Measurements from ENCODE around the gene RBMS1. TPM values are rescaled to one million over a fixed set of nuclear protein-coding genes. Genes with fewer than 3 reads are reported as not detected.

The RBMS1 gene
- total RNA-seq, 2 donors from 2014 or later: 18.8 to 22.8 TPM

DNA sequence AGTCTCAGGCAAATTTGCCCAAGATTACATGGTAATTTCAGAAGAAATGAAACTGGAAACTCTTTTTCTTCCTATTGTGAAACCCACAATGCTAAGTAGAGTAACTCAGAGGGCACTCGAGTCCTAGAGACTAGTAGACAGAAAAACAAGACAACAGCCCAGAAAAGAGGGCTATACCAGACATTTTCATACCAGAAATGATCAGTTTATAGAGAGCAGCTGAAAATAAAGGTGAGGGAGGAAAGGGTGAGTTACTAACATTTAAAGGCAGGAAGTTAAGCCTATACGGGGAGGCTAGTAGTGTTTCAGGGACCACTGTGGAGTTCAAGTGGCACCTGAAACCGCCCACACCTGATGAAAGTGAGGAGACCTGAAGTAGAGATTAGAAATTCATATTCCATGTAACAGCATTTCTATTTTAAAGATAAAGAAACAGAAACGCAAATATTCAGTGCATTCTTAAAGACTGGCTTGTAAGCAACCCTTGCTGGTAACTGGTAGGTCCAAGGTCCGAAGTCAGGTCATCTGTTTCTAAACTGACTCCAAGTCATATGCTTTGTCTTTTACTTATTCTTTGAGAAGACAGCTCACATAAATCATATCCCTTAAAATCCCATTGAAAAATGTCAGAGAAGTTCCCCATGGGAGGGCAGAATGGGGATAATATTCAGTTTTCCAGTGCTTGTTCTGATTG lies 148.4 kb downstream of the RBMS1 start:
- Histone ChIP-seq H3K27ac (no peak overlapping the region), H3K4me1 (replicated peaks) (no peaks in the 10 kb centered on the region), H3K9me3 (no peaks in the 10 kb centered on the region), H3K36me3 (no peaks in the 10 kb centered on the region), H3K27me3 (replicated peaks; ENCODE audit: insufficient read depth) (no peaks in the 10 kb centered on the region), H3K4me3 (no peak overlapping the region)
- intact Hi-C loops (cut with DNase I): no loop called here
- TF ChIP-seq CTCF (IDR thresholded peaks at IDR 0.05) (no peak), POLR2A (IDR thresholded peaks at IDR 0.05) (no peak), POLR2AphosphoS5 (IDR thresholded peaks at IDR 0.05) (no peak)
- 92% methylated on average over 5 of the region's 5 CpGs for WGBS
- DNase-seq (ENCODE audit: low spot score): no peak

GRCh38 chr2:160343404-160343803 lies 150.2 kb downstream of the RBMS1 start:
- no peaks in the 10 kb centered on the region for H3K9me3 ChIP-seq
- no peak overlapping the region for H3K4me3 ChIP-seq
- no peak for DNase-seq (ENCODE audit: low spot score)
- 84% methylated on average over 2 of the region's 2 CpGs for WGBS
- TF ChIP-seq CTCF (IDR thresholded peaks at IDR 0.05) (no peak), POLR2A (IDR thresholded peaks at IDR 0.05) (no peak), POLR2AphosphoS5 (IDR thresholded peaks at IDR 0.05) (no peak)
- no peak overlapping the region for H3K27ac ChIP-seq
- intact Hi-C loops (cut with DNase I): no loop called here
- no peaks in the 10 kb centered on the region for H3K27me3 ChIP-seq (replicated peaks; ENCODE audit: insufficient read depth)
- no peaks in the 10 kb centered on the region for H3K4me1 ChIP-seq (replicated peaks)
- no peaks in the 10 kb centered on the region for H3K36me3 ChIP-seq

DNA sequence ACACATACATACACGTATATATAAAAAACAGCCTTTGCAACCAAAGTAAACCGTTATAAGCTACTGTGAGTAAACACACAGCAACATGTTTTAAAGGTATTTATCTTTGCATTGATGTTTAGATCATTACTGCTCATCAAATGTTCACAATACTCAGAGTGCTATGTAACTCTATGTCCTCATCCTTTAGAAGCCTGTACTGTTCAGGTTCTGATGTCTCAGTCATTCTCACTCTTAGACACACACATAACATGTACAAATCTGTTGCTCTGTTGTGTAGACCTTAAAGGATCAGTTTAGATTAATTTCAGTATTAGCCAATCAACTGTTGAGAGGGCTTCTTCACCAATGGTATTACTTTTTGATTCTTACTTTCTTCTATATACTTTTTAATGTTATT lies 153.9 kb downstream of the RBMS1 start:
- Histone ChIP-seq H3K4me1 (replicated peaks) (no peaks in the 10 kb centered on the region), H3K27ac (no peak overlapping the region), H3K27me3 (replicated peaks; ENCODE audit: insufficient read depth) (no peaks in the 10 kb centered on the region), H3K4me3 (no peak overlapping the region), H3K9me3 (no peaks in the 10 kb centered on the region), H3K36me3 (no peaks in the 10 kb centered on the region)
- no peak for DNase-seq (ENCODE audit: low spot score)
- 77% methylated on average over 2 of the region's 2 CpGs for WGBS
- intact Hi-C loops (cut with DNase I): loop anchor here (10.0 kb wide), 1 partner anchor 155 kb away; the partner anchor contains the start of gene RBMS1
- no peak for TF ChIP-seq CTCF (IDR thresholded peaks at IDR 0.05)

- Histone ChIP-seq H3K27me3 (replicated peaks; ENCODE audit: insufficient read depth) (no peaks in the 10 kb centered on the region), H3K27ac (no peak overlapping the region), H3K4me3 (no peak overlapping the region), H3K9me3 (no peaks in the 10 kb centered on the region), H3K4me1 (replicated peaks) (no peaks in the 10 kb centered on the region), H3K36me3 (no peaks in the 10 kb centered on the region)
- intact Hi-C loops (cut with DNase I): loop anchor here (10.0 kb wide), 1 partner anchor 156 kb away; the partner anchor contains the start of gene RBMS1
- TF ChIP-seq POLR2AphosphoS5 (IDR thresholded peaks at IDR 0.05) (no peak), POLR2A (IDR thresholded peaks at IDR 0.05) (no peak), CTCF (IDR thresholded peaks at IDR 0.05) (no peak)
- WGBS: 33% methylated on average over 5 of the region's 5 CpGs
- DNase-seq (ENCODE audit: low spot score): no peak
These were observed 154.5 kb downstream of the RBMS1 start for GRCh38 chr2:160338901-160339685.
